Neural crest cell (in vitro differentiated cells): ENCODE measurements around the gene SH3RF3. TPM values are rescaled to one million over a fixed set of nuclear protein-coding genes. Genes with fewer than 3 reads are reported as not detected.

ENCODE experiments used
- DNase-seq: peaks from one replicate; pipeline ENCODE4 v3.0.0; 2021; ENCODE audit warnings: low read depth, mixed read lengths, low spot score
- H3K27ac Mint-ChIP-seq: one replicate; pipeline ENCODE4 v1.8.0; 2021; ENCODE audit warnings: mild to moderate bottlenecking, mixed read lengths; ENCODE audit not compliant: unreplicated experiment
- H3K27me3 Mint-ChIP-seq: 2 replicates; pipeline ENCODE4 v1.8.0; 2021; ENCODE audit warnings: low read depth, mild to moderate bottlenecking, mixed read lengths
- H3K36me3 Mint-ChIP-seq: 2 replicates; pipeline ENCODE4 v1.8.0; 2021; ENCODE audit warnings: low read depth, mild to moderate bottlenecking, mixed read lengths
- H3K4me1 Mint-ChIP-seq: 2 replicates; pipeline ENCODE4 v1.8.0; 2021; ENCODE audit warnings: mixed read lengths
- H3K4me3 Mint-ChIP-seq: one replicate; pipeline ENCODE4 v1.8.0; 2021; ENCODE audit warnings: mild to moderate bottlenecking, mixed read lengths
- H3K9me3 Mint-ChIP-seq: 2 replicates; pipeline ENCODE4 v1.8.0; 2021; ENCODE audit warnings: mixed read lengths
- total RNA-seq: library from RNA; stranded (reverse); gene quantifications from 2 replicates; pipeline ENCODE4 v1.2.1, GENCODE V29; 2021
- TF ChIP-seq, protein P1 (sequence below): fragments of 200-600 bp; sonication (generic); conservative IDR thresholded peaks from 2 replicates; pipeline ENCODE4 v1.5.0; 2021; ENCODE audit warnings: antibody characterized with exemption, mild to moderate bottlenecking

Gene SH3RF3
- total RNA-seq, 1 donor from 2014 or later = 0.70 TPM

DNA sequence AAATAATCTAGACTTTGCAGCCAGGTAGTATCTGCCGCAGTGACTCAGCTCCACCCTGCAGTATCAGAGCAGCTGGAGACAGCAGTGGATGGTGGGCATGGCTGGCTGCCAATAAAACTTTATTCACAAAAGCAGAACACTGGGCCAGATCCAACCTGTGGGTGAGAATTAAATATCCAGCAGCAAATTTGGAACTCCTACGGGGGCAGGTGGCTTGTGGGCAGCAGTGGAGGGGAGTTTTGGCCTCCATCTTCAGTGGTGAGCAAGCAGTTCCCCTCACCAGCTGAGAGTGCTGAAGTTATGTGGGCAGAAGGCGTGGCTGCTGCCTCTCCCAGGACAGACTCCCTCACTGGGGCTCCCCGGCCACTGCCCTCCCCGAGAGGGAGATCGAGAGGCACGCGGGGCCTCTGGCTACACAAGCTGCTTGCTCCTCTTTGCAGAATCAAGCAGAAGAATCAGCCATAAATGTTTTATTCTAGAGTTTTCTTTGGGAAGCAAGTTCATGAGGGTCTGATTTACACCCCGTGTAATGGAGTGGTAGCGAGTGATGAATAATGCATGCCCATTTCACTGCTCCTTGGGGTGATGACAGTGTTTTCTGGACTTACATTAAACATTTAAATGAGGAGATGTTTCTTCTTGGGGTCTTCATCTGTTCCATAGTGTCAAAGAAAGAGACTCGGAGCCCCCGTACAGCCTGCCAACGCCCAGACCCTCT, 280.5 kb downstream of the SH3RF3 start:
- Mint-ChIP-seq H3K27ac (no peak overlapping the region), H3K4me3 (no peak overlapping the region), H3K36me3 (no peaks in the 10 kb centered on the region), H3K27me3 (no peaks in the 10 kb centered on the region), H3K4me1 (peaks cover 31% of the 10 kb centered on the region), H3K9me3 (no peaks in the 10 kb centered on the region)
- TF ChIP-seq, protein P1, sequence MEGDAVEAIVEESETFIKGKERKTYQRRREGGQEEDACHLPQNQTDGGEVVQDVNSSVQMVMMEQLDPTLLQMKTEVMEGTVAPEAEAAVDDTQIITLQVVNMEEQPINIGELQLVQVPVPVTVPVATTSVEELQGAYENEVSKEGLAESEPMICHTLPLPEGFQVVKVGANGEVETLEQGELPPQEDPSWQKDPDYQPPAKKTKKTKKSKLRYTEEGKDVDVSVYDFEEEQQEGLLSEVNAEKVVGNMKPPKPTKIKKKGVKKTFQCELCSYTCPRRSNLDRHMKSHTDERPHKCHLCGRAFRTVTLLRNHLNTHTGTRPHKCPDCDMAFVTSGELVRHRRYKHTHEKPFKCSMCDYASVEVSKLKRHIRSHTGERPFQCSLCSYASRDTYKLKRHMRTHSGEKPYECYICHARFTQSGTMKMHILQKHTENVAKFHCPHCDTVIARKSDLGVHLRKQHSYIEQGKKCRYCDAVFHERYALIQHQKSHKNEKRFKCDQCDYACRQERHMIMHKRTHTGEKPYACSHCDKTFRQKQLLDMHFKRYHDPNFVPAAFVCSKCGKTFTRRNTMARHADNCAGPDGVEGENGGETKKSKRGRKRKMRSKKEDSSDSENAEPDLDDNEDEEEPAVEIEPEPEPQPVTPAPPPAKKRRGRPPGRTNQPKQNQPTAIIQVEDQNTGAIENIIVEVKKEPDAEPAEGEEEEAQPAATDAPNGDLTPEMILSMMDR = no peak
- DNase-seq = no peak

DNA sequence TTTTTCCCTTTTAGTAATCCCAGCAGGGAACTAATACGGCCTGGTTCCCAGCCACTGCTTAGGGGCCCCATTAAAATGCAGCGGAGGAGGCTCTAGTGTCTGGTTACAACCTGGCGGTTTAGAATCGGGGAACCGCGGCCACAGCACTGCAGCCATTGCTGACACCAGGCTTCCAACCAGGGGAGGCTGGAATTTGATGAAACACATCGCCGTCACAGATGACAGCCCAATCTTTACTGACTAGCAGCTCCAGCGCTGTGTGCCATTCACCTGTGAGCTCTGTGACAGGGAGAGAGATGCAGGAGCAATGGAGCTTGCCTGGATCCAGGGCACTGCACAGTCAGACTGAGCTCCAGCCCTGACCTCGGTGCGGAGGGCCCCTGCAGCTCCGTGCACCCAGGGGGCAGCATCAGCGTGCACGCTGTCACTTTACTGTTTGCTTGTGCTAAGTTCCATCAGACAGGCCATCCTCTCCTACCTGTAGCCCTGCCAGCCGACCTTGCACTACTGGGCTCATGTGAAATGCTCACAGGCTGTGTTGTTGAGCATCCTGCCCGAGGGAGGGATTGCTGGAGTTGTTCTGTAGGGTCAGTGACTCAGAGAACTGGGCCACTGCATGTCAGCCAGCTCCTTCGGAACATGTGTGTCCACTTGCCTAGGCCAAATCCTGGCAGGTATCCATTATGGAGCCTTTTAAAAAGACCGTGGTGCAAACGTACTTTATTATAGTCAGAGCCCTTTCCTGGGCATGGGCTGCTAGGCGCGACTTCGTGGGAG, 281.2 kb downstream of the SH3RF3 start:
- DNase-seq = no peak
- H3K9me3 Mint-ChIP-seq = no peaks in the 10 kb centered on the region
- H3K4me1 Mint-ChIP-seq = peaks cover 31% of the 10 kb centered on the region
- no peaks in the 10 kb centered on the region for H3K27me3 Mint-ChIP-seq
- TF ChIP-seq, protein P1 = no peak
- H3K27ac Mint-ChIP-seq = no peak overlapping the region
- no peak overlapping the region for H3K4me3 Mint-ChIP-seq
- no peaks in the 10 kb centered on the region for H3K36me3 Mint-ChIP-seq

DNA sequence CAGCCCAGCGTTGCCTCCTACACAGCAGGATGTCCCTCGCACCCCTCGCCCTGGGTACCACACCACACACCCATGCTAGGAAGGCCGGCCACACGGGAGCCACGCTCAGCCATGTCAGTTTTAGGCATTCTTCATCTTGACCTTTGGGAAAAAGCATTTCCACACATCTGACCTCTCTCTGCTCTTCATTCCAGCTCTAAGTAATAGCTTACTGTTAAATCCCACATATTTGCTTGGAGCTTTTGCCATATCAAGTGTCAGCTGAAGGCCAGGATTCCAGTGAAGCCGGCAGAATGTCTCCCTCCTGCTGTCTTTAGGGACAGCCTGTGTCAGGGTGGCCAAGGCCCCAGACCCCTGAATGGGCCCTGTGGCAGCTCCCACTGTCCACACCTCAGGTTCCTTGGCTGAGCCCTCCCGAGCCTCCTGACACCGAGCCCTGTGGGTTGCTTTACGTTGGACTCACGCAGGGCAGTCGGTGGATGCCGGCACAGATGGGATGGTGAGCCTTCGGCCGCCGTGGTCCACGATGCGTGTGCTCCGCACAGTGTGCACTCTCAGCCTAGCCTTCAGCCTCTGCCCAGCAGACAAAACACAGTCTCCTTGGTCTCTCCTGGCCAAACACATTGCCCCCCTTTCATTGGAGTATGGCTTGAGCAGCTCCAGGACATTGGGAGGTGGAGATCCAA, 282.8 kb downstream of the SH3RF3 start:
- H3K27me3 Mint-ChIP-seq = no peaks in the 10 kb centered on the region
- H3K36me3 Mint-ChIP-seq = no peaks in the 10 kb centered on the region
- H3K4me1 Mint-ChIP-seq = peaks cover 37% of the 10 kb centered on the region

DNA sequence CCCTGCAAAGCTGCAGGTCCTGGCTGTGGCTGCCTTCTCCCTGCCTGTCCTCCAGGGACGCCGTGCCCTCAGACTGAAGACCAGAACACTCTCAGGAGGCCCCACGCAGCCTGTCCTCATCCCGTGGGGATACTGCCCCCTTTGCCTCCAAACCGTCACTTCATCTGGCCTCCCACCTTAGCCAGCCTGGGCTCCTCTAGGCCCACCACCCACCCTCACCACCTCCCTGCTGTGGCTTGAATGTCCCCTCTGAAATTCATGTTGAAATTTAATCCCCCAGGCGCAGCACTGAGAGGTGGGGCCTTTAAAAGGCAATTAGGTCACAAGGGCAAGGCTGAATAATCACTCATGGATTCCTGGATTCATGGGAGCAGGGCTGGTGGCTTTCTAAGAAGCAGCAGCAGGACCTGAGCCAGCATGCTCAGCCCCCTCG, 286.6 kb downstream of the SH3RF3 start:
- no peak overlapping the region for H3K4me3 Mint-ChIP-seq
- no peaks in the 10 kb centered on the region for H3K27me3 Mint-ChIP-seq
- H3K36me3 Mint-ChIP-seq = no peaks in the 10 kb centered on the region
- no peak for DNase-seq
- TF ChIP-seq, protein P1 = no peak
- H3K27ac Mint-ChIP-seq = no peak overlapping the region
- H3K4me1 Mint-ChIP-seq = peaks cover 17% of the 10 kb centered on the region
- H3K9me3 Mint-ChIP-seq = no peaks in the 10 kb centered on the region

More for the DNA sequence above, 282.8 kb downstream of the SH3RF3 start:
- Mint-ChIP-seq H3K27ac (no peak overlapping the region), H3K4me3 (no peak overlapping the region), H3K9me3 (no peaks in the 10 kb centered on the region)
- TF ChIP-seq, protein P1 = no peak
- no peak for DNase-seq

DNA sequence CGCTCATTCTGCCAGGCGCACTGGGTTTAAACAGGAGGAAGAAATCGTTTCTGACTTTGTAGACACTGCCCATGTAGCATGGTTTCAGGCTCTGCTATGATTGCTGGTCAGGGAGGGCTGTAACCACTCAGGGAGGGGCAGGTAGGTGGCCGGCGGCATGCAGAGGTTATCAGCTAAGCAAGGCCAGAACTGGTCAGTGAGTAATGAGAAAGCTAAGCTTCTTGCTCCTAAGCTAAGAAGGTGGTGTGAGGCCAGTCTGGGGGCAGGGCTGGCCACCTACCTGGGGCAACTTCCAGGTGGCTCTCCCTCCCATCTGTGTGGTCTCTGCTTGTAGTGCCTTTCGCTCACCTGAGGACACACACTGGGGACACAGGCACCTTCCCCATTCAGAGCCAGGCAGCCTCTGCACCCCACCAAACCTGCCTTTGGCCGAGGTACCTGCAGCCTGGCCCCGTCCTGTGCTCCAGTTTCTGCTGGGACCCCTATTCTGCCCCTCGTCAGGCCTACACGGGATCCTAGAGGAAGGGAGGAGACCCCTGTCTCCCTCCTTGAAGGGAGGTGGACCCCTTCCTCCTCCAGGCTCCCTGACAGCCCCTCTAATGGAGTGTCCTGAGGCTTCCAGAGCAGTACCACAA, 288.8 kb downstream of the SH3RF3 start:
- H3K27me3 Mint-ChIP-seq = no peaks in the 10 kb centered on the region
- H3K36me3 Mint-ChIP-seq = no peaks in the 10 kb centered on the region
- no peaks in the 10 kb centered on the region for H3K9me3 Mint-ChIP-seq
- H3K4me3 Mint-ChIP-seq = no peak overlapping the region
- TF ChIP-seq, protein P1 = no peak
- peaks cover 6% of the 10 kb centered on the region for H3K4me1 Mint-ChIP-seq
- DNase-seq = no peak
- H3K27ac Mint-ChIP-seq = no peak overlapping the region
